HPDE6-E6E7 (cell line): ENCODE results near the gene INPPL1.

Experiments used
- DNase-seq: peaks from one replicate; pipeline ENCODE4 v3.0.0; 2011; ENCODE audit warnings: missing footprints; ENCODE audit errors: extremely low spot score

Gene INPPL1

DNA sequence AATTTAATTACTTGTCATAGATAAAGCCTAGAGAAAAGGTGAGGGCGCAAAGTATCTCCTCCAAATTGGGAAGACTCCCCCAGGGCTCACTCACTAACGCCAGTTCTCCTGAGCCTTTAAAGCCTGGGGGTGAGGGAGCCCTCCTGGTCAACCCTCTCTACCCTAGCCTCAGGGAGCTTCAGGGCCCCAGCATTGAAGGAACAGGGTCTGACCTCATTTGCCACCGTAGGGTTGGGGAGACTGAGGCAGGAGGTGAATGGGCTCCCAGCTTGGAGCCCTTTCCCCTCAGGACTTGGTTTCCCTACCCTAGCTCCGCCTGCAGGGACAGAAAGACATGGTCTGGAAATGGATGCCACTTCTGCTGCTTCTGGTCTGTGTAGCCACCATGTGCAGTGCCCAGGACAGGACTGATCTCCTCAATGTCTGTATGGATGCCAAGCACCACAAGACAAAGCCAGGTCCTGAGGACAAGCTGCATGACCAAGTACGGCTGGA lies 6.3 kb upstream of the INPPL1 start:
- DNase-seq: no peak

DNA sequence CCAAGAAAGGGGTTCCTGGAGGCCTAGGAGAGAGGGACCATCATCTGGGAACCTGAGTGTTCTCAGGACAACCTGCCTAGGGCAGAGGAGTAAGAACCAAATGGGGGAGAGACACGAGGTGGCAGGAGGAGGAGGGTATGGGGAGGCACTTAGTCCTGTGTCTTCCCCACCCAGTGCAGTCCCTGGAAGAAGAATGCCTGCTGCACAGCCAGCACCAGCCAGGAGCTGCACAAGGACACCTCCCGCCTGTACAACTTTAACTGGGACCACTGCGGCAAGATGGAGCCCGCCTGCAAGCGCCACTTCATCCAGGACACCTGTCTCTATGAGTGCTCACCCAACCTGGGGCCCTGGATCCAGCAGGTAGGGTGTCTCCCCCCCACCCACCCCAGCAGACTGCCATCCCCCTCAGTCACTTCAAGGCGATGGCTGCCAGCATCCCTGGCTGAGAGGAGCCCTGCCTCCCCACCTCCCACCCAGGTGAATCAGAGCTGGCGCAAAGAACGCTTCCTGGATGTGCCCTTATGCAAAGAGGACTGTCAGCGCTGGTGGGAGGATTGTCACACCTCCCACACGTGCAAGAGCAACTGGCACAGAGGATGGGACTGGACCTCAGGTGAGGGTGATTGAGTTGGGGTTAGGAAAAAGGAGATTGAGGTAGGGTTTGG lies 3.7 kb upstream of the INPPL1 start:
- DNase-seq: no peak

DNA sequence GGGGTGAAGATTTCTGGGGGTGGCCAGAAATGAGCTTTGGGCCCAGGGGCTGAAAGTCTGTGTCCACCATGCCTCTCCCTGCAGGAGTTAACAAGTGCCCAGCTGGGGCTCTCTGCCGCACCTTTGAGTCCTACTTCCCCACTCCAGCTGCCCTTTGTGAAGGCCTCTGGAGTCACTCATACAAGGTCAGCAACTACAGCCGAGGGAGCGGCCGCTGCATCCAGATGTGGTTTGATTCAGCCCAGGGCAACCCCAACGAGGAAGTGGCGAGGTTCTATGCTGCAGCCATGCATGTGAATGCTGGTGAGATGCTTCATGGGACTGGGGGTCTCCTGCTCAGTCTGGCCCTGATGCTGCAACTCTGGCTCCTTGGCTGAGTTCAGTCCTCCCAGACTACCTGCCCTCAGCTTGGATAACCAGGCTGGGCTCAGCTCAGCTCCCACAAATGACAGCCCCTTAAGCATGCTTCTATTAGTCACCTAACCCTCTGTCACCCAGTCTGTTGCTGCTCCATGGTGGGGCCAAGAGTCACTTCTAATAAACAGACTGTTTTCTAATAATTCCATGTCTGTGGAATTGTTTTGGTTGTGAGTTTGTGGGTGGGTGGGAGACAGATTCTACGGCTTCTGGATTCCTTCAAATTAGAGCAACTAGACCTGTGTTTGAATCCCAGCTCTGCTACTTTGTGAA lies 3.0 kb upstream of the INPPL1 start:
- DNase-seq: no peak

DNA sequence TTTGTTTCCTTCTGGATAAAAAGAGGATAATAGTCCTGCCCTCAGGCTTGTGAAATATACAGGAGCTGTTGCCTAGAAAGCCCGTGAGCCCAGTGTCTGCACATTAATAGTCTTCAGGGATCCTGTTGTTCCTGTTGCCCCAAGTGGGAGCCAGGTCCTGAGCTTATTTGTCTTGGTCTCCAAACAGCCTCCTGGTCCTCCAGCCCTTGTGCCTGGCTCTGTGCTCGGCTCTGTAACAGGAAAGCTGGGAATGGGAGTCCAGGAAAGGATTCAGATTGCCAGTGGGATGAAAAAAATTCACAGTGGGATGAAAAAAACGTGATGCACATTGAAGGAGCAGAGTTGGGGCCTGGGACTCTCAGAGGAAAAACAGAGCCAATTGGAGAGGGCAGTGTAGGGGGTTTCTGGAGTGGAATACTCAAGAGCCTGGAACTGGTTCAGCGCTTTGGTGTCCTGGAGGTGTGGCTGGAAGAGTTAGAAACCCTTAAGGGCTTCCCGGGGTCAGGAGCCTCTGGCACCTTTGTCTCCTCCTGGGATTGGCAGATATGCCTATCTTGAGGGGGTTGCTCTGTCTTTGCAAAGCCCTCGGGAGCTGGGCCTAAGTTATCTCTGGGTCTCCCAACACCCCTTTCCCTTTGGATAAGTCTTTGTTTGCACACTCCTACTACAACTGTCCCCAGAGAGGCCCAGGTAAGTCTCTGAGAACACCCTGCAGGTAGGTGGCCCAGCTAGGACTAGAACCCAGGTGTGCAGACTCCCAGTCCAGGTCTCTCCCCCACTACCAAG lies 2.3 kb upstream of the INPPL1 start:
- DNase-seq: no peak

DNA sequence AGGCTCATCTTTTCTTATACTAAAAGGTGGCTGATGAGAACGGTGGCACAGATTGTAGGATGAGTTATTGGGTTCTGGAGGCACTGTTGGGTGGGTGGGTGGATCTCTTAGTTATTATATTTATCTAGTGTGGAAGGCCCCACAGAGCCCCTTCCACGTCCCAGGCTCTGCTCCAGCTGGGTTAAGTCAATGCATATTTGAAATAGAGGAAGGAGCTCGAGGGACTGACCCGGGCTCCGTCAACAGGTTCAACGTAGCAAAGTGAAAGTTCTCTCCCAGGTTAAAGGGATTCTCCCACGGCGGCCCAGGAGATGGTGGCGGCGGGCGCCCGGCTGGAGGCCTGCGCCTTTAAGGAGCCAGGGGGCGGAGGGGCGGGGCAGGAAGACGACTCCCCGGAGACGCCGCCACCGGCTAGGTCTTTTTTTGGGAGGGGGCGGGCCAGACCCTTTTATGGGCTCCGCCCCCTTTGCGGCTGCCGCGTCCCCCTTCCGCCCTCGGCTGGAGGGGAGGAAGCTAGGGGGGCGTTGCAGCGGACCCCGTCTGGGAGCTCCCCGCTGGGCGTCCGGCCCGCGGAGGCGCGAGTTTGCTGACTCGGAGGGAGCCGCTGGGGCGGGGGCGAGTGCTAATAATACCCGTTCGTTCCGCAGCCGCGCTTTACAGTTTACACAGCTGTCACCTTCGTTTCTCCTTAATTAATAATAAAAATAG lies 1.5 kb upstream of the INPPL1 start:
- DNase-seq: no peak

DNA sequence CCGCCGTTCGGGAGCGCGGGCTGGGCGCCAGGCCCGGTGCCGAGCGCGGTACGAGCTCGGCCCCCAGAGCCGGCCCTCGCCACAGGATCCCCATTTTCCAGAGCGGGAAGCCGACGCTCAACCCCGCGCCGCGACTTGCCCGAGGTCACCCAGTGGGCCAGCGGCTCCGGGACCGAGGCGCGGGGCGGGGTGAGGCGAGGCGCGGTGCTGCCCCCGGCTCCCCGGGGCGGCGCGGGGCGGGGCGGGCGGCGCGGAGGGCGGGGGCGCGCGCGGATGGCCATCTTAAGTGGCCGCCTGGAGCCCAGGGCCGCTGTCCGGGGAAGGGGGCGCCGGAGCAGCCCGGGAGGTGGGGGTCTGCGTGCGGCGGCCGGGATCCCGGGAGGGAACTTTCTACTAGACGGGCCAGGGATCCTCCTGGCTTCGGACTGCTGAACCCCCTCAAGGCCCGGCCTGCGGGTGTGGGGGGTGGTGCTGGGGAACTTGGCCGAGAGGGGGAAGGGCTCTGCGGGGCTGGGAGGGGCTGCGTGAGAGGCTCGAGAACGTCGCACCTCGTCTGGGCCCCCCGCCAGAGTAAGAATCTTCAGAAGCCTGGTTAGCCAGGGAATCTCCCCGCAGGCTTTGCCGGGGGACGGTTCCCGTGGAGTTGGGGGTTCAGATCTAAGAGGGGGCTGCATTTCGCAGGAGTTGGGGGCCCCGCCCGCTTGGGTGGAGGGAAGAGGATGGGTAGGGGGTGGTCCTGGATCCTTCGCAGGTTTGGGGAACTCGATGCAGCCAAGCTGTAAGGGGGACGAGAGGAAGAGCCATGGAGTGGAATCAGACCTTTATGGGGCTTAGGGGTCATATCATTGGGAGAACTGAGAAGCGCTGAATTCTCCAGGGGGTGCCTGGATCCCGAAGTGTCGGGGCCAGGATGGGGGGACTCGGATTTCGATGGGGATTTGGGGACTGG lies 678 bp upstream of the INPPL1 start:
- no peak for DNase-seq

DNA sequence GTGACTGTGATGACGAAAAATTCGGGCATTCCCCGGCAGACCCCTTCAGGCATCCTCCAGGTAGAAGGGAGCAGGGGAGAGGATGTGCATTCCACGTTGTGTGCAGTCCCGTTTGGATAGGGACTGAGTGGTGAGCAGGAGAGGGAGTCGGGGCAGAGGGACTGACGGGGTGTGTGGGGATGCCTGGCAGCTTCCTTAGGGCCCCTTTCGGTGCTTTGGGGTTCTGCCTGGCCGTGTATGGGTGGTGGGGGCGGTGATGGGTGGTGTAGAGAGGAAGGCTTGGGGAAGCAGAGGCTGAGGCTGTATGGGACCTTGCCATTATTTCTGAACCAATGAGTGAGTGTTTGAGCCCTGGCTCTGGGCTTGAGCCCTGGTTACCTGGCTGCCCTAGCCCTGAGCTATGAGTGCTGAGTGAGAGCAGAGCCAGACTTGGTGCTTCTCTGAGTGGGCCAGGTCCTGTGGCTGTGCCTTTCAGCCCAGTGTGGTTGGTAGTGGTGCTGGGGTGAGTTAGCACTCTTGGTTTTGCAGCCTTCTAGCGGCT lies 914 bp downstream of the INPPL1 start:
- no peak for DNase-seq

DNA sequence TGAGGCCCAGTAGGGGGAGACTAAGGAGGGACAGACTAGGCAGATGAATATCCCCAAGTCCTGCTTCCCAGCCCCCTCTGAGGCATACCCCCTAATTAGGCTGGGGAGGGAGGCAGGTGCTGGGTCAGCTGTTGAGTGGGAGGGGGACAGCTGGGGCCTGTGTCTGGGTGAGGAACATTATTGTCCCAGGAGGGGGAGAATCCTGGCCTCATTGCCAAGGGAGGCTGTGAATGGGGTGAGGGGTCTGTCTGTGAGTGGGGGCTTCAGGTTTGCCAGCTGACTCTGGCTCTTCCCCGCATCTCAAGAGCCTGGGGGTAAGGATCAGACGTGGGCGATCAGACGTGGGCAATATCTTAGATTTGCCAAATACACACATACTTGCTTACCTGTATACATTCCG lies 2.1 kb downstream of the INPPL1 start:
- no peak for DNase-seq

DNA sequence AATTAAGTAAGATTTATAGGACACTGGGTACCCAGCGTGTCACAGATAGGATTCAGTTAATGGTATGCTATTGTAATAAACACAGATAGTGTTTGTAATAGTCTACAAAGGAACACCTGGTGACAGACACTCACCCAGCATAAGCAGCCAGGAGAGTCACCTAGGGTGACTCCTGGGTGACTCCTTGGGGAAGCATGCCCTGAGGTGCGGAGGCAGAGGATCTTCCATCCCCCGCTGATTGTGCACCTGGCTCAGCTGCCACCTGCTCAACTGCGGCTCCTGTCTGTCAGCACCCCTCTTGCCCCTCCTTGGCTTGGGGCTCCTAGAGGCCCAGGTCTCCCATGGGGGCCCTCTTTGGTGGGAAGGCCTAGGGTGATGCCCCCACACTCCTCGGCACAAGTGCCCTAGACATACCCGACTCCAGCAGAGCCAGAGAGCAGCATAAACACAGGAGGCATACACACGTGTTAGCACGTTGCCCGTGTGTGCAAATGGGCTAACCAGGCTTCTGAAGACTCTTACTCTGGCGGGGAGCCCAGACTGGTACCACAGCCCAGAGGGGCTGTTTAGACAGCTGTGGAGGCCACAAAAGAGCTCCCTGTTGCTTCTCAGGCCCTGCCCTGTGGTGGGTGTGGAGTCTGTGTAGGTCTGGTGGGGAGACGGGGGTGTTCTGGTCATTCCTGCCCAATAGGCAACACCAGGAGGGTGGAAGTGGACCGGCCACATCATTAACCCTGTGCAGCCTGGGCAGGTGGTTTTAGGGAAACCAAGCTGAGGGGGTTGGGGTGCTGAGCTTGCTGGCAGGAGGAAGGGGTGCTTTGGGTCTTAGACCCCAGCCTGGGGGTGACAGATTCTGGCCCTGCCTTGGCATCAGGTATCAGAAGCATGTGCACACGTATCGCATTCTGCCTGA lies 3.0 kb downstream of the INPPL1 start:
- no peak for DNase-seq

DNA sequence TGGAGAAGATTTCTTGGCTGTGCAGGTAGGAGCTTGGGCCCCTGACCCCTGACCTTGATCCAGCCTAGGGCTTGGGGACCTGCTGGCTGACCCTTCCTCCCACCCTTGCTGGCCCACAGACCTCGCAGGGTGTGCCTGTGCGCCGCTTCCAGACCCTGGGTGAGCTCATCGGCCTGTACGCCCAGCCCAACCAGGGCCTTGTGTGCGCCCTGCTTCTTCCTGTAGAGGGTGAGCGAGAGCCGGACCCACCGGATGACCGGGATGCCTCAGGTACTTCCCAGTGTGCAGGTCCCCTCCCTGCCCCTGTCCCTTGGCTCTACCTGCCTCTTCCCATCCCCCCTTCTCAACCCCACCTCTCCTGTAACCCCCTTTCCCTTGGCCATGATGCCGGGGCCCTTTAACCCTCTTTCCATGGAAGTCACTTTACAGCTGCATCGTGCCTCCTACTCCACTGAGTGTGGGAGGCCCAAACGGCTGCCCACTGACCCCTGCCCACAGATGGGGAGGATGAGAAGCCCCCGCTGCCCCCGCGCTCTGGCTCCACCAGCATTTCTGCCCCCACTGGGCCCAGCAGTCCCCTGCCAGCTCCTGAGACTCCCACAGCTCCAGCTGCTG lies 3.8 kb downstream of the INPPL1 start:
- DNase-seq: no peak

DNA sequence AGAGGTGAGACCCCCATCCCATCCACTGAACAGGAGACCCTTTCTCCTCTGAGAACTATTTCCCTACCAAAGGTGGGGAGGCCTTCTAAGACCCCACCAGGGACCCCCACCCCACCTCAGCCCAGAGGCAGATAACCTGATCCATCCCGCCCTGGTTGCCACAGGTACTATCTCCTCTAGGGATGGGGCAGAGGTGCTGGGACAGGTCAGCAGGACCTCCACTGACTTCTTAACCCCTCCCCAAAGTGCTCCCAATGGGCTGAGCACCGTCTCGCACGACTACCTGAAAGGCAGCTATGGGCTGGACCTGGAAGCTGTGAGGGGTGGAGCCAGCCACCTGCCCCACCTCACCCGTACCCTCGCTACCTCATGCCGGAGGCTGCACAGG lies 4.3 kb downstream of the INPPL1 start:
- DNase-seq: no peak

DNA sequence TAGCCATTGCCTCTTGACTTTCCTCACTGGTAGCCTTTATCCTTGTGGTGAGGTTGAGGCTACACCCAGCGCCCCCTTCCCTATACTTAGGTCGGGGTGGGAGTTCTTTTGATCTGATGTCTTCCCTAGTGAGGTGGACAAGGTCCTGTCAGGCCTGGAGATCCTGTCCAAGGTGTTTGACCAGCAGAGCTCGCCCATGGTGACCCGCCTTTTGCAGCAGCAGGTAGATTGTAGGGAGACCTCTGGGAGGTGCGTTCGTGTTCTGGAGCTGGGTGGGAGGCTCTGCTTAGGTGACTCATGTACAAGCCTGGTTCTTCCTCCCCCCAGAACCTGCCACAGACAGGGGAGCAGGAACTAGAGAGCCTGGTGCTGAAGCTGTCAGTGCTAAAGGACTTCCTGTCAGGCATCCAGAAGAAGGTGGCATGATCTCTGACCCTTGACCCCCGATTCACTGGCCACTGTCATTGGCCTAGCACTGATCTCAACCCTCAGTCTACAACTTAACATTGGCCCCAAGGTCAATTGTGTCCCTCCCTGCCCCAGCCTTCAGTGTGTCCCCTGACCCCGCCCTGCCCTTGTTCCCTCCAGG lies 4.9 kb downstream of the INPPL1 start:
- no peak for DNase-seq

DNA sequence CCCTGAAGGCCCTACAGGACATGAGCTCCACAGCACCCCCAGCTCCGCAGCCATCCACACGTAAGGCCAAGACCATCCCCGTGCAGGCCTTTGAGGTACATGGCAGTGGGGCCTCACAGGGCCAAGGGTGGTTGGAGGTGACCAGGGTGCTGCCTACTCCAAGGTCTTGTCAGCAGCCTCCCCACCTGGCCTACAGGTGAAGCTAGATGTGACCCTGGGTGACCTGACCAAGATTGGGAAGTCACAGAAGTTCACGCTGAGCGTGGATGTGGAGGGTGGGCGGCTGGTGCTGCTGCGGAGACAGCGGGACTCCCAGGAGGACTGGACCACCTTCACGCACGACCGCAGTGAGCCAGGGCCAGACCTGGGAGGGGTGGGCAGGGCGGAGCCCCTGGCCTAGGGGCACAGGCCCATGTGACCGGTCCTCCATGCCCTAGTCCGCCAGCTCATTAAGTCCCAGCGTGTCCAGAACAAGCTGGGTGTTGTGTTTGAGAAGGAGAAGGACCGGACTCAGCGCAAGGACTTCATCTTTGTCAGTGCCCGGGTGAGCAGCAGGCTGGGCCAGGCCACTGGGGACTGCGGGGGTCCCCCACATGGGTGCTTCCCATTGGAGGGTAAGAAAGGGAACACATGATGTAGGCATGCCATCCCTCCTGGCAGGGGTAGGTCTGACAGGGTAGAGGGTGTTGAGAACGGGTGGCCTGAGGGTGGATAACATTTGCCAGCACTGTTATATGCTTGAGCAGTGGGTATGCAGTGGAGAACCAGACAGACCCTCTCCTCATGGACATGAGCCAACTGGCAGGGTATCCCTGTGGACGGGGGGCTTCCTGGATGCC lies 5.6 kb downstream of the INPPL1 start:
- no peak for DNase-seq

DNA sequence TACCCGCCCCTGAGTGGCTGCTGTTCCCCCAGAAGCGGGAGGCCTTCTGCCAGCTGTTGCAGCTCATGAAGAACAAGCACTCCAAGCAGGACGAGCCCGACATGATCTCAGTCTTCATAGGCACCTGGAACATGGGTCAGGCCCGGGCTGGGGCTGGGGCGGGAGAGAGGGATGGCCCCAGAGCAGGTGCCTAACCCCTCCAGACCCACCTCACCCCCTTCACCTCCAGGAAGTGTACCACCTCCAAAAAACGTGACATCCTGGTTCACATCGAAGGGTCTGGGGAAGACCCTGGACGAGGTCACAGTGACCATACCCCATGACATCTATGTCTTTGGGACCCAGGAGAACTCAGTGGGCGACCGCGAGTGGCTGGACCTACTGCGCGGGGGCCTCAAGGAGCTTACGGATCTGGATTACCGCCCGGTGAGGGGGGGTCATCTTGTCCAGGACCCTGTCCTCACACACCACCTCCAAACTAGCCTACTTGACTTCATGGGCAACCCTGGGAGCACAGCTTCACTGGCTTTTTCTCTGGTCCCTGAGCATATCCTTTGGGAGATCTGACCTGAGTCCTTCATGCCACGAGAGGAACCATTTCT lies 6.3 kb downstream of the INPPL1 start:
- DNase-seq: no peak

DNA sequence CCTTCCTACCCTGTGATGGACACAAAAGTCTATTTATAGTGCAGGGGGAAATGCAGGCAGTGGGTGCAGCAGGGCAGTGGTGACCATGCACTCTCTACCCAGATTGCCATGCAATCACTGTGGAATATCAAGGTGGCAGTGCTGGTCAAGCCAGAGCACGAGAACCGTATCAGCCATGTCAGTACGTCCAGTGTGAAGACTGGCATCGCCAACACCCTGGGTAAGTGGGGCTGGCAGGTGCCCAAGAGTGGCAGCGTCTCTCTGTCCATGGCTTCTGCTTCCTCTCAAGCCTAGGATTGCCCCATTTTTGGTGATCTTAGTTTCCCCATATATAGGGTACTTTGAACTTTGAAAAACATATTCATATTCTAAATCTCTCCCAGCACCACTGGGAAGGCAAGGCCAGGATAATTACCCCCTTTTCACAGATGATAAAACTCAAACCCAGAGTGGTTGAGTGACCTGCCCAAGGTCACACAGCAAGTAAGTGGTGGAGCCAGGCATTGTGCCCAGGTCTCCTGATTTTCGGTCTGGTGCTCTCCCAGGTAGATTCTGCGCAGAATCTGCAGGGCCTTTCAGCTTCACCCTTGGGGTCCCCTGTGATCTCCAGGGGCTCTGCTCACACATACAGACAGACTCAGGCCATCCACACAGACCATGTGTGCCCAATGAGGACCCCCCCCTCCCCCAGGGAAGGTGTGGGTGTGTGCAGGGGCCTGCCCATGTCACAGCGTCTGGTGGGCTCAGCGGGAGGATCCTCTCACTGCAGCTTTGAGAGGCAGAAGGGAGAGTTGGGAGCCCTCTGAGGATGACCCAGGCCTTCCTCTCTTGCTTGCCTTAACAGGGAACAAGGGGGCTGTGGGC lies 7.1 kb downstream of the INPPL1 start:
- no peak for DNase-seq

DNA sequence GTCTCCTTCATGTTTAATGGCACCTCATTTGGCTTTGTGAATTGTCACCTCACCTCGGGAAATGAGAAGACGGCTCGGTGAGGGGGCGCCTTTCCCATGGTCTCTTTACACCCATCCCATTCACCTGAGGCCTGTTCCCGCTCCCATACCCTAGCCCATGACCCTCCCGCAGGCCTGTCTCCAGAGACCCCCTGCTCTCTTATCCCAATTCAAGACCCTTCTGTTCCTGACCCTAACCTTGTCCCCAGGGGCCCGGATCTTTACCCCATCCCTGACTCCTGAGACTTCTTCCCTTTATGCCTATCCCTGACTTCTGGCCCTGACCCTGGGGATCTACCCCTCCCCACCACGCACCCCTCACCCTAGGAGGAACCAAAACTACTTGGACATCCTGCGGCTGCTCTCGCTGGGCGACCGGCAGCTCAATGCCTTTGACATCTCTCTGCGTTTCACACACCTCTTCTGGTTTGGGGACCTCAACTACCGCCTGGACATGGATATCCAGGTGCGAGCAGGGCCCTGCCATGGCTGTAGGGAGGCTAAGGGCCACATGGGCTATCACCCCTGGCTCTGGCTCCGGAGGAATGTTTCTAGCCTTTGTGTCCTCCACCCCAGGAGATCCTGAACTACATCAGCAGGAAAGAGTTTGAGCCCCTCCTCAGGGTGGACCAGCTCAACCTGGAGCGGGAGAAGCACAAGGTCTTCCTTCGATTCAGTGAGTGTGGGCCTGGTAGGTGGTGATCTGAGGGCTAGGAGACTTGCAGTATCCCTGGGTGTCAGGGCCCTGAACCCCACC lies 7.9 kb downstream of the INPPL1 start:
- DNase-seq: no peak
